ENCODE data around the gene GIPC2. TPM values are rescaled to one million over a fixed set of nuclear protein-coding genes. Genes with fewer than 3 reads are reported as not detected.

Gene GIPC2
- total and polyA plus RNA-seq, 2 donors (not counting 1 experiment from before 2014, with no cell fraction given): not detected

DNA sequence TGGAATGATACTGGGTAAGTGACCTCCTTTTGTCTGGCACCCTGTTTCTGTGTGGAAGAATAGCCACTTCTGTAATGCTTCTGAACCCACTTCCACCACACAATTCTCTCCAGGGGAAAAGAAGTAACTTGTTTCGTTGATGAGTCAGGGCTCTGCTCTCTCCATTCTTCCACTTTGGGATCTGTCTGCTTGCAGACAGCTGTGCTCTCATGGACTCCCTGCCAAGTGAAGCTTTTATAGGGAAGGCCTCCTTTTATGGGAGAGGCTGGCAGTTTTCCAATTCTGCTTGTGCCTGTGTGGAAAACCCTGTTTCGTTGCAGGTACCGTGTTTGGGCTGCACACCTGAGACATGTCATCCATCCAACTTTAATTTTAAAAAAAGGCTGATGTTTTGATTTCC is 130.7 kb downstream of the GIPC2 start:
- Histone ChIP-seq H3K79me2 (ENCODE audit: control insufficient read depth, insufficient read depth, low read length) (no peaks in the 10 kb centered on the region), H3K9ac (ENCODE audit: low read length) (no peak overlapping the region), H4K20me1 (ENCODE audit: control insufficient read depth, insufficient read depth, low read length, poor library complexity, severe bottlenecking) (no peaks in the 10 kb centered on the region), H3K27me3 (replicated peaks in 1 of 4; ENCODE audit: control extremely low read depth in 1 of 4, control insufficient read depth in 3 of 4, insufficient read depth in 4 of 4, low read length in 3 of 4) (no peaks in the 10 kb centered on the region), H3K4me2 (replicated peaks; ENCODE audit: low read depth, low read length, poor library complexity, severe bottlenecking) (no peak overlapping the region), H3K9me3 (ENCODE audit: control extremely low read depth in 1 of 3, control insufficient read depth in 2 of 3, insufficient read depth in 1 of 3, low read length in 2 of 3) (peaks cover 0 to 2% (median 0%) of the 10 kb centered on the region in 3 donors), H2AFZ (ENCODE audit: insufficient read depth, low read depth, low read length, poor library complexity, severe bottlenecking) (no peak overlapping the region), H3K4me3 (ENCODE audit: control extremely low read depth in 1 of 5, extremely low read depth in 1 of 5, insufficient read depth in 1 of 5, low read depth in 2 of 5, low read length in 4 of 5) (no peak overlapping the region), H3K4me1 (ENCODE audit: control insufficient read depth in 2 of 2, insufficient read depth in 2 of 2, low read length in 2 of 2) (no peaks in the 10 kb centered on the region), H3K27ac (ENCODE audit: low read length in 2 of 2) (no peak overlapping the region), H3K36me3 (replicated peaks in 1 of 2; ENCODE audit: control extremely low read depth in 1 of 2, control insufficient read depth in 1 of 2, extremely low read depth in 1 of 2, insufficient read depth in 2 of 2, low read length in 1 of 2) (no peaks in the 10 kb centered on the region)
- no peaks in the 10 kb centered on the region for H3K4me1 Mint-ChIP-seq
- ChIA-PET POLR2A (no interaction called here), CTCF (no interaction called here)
- peaks cover 11% of the 10 kb centered on the region for H3K27me3 Mint-ChIP-seq
- H3K27ac Mint-ChIP-seq: no peak overlapping the region
- DNase-seq (no peak), ATAC-seq (ENCODE audit: low read depth) (no peak)
- no peaks in the 10 kb centered on the region for H3K9me3 Mint-ChIP-seq (ENCODE audit: insufficient read depth)
- H3K4me3 Mint-ChIP-seq: no peak overlapping the region
- WGBS (ENCODE audit: insufficient coverage): no CpG with 5 or more reads among the region's 3 CpGs
- intact Hi-C loops (cut with micrococcal nuclease): no loop called here
- no peak for TF ChIP-seq EZH2 (IDR thresholded peaks at IDR 0.05; ENCODE audit: borderline replicate concordance, insufficient read depth, low read depth, low read length, poor library complexity, severe bottlenecking)
- TF ChIP-seq, protein P1, sequence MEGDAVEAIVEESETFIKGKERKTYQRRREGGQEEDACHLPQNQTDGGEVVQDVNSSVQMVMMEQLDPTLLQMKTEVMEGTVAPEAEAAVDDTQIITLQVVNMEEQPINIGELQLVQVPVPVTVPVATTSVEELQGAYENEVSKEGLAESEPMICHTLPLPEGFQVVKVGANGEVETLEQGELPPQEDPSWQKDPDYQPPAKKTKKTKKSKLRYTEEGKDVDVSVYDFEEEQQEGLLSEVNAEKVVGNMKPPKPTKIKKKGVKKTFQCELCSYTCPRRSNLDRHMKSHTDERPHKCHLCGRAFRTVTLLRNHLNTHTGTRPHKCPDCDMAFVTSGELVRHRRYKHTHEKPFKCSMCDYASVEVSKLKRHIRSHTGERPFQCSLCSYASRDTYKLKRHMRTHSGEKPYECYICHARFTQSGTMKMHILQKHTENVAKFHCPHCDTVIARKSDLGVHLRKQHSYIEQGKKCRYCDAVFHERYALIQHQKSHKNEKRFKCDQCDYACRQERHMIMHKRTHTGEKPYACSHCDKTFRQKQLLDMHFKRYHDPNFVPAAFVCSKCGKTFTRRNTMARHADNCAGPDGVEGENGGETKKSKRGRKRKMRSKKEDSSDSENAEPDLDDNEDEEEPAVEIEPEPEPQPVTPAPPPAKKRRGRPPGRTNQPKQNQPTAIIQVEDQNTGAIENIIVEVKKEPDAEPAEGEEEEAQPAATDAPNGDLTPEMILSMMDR (IDR thresholded peaks at IDR 0.05): no peak

DNA sequence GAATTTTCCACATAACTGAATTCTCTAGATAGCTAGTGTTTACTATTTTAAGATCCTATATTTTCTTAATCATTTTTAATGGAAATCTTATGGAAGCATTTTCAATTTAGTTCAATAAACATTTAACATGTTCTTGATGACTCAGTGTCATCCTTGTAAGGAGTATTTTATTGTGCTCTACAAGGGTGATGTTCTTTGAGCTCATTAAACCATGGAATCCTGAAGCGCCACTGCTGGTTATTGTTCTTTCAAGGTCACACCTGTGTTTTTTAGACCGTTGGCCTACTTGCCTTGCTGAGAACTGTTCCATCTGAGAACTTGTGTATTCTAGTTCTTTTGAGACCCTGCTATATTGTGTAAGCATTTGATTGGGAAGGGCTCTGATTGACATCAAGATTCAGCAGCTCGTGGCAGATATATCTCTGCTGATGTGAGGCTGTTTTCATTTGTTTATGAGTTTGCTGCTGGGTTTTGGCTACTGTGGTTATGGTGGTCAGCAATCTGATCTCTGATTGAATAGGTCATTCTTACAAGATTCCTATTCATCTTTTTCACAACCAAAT is 132.0 kb downstream of the GIPC2 start:
- 94% methylated on average over 2 of the region's 3 CpGs for WGBS (ENCODE audit: insufficient coverage)

More for the DNA sequence above, 132.0 kb downstream of the GIPC2 start:
- no peaks in the 10 kb centered on the region for H3K36me3 ChIP-seq (replicated peaks in 1 of 2; ENCODE audit: control extremely low read depth in 1 of 2, control insufficient read depth in 1 of 2, extremely low read depth in 1 of 2, insufficient read depth in 2 of 2, low read length in 1 of 2)
- CTCF ChIA-PET: no interaction called here
- H3K27ac ChIP-seq (ENCODE audit: low read length in 2 of 2): no peak overlapping the region
- no peak for ATAC-seq (ENCODE audit: low read depth)
- TF ChIP-seq, protein P1 (IDR thresholded peaks at IDR 0.05): no peak
- TF ChIP-seq EZH2 (IDR thresholded peaks at IDR 0.05; ENCODE audit: borderline replicate concordance, insufficient read depth, low read depth, low read length, poor library complexity, severe bottlenecking): no peak
- POLR2A ChIA-PET: no interaction called here
- no peak overlapping the region for H3K9ac ChIP-seq (ENCODE audit: low read length)
- no peak overlapping the region for H3K4me2 ChIP-seq (replicated peaks; ENCODE audit: low read depth, low read length, poor library complexity, severe bottlenecking)
- H3K4me3 Mint-ChIP-seq: no peak overlapping the region
- H3K9me3 Mint-ChIP-seq (ENCODE audit: insufficient read depth): no peaks in the 10 kb centered on the region
- no peak overlapping the region for H2AFZ ChIP-seq (ENCODE audit: insufficient read depth, low read depth, low read length, poor library complexity, severe bottlenecking)
- H3K4me3 ChIP-seq (ENCODE audit: control extremely low read depth in 1 of 5, extremely low read depth in 1 of 5, insufficient read depth in 1 of 5, low read depth in 2 of 5, low read length in 4 of 5): no peak overlapping the region
- intact Hi-C loops (cut with micrococcal nuclease): no loop called here
- DNase-seq: no peak
- H3K4me1 Mint-ChIP-seq: no peaks in the 10 kb centered on the region
- H3K9me3 ChIP-seq (ENCODE audit: control extremely low read depth in 1 of 3, control insufficient read depth in 2 of 3, insufficient read depth in 1 of 3, low read length in 2 of 3): peaks cover 0 to under 1% (median 0%) of the 10 kb centered on the region in 3 donors
- peaks cover 0 to 6% (median 0%) of the 10 kb centered on the region in 4 experiments for H3K27me3 ChIP-seq (replicated peaks in 1 of 4; ENCODE audit: control extremely low read depth in 1 of 4, control insufficient read depth in 3 of 4, insufficient read depth in 4 of 4, low read length in 3 of 4)
- no peaks in the 10 kb centered on the region for H3K79me2 ChIP-seq (ENCODE audit: control insufficient read depth, insufficient read depth, low read length)
- no peaks in the 10 kb centered on the region for H4K20me1 ChIP-seq (ENCODE audit: control insufficient read depth, insufficient read depth, low read length, poor library complexity, severe bottlenecking)
- no peaks in the 10 kb centered on the region for H3K4me1 ChIP-seq (ENCODE audit: control insufficient read depth in 2 of 2, insufficient read depth in 2 of 2, low read length in 2 of 2)
- H3K27ac Mint-ChIP-seq: no peak overlapping the region
- peaks cover 7% of the 10 kb centered on the region for H3K27me3 Mint-ChIP-seq

Measured in B cell (primary cell).